Measurements from ENCODE around the gene ZBTB7A. TPM values are rescaled to one million over a fixed set of nuclear protein-coding genes. Genes with fewer than 3 reads are reported as not detected.

The ZBTB7A gene
- total and polyA plus RNA-seq, 10 of the 15 experiments (the other 5 are each of a cell fraction or from before 2014, with no cell fraction given): 0.26 to 42.4 (median 4.5) TPM

GRCh38 chr19:4019578-4019977 lies 47.1 kb downstream of the ZBTB7A start:
- Histone ChIP-seq H2AFZ (ENCODE audit: control insufficient read depth, low read depth, low read length) (no peak overlapping the region), H4K20me1 (ENCODE audit: control insufficient read depth, insufficient read depth) (no peaks in the 10 kb centered on the region), H3K27me3 (replicated peaks in 1 of 2; ENCODE audit: control insufficient read depth in 2 of 2, insufficient read depth in 2 of 2, low read length in 1 of 2) (no peaks in the 10 kb centered on the region), H3K4me1 (ENCODE audit: control insufficient read depth, insufficient read depth, low read length) (no peaks in the 10 kb centered on the region), H3K9ac (ENCODE audit: control insufficient read depth, insufficient read depth, low read length) (no peak overlapping the region), H3K4me2 (ENCODE audit: control insufficient read depth, insufficient read depth) (no peak overlapping the region), H3K36me3 (ENCODE audit: control insufficient read depth in 2 of 2, insufficient read depth in 2 of 2, low read length in 1 of 2) (peaks cover 0 to 3% of the 10 kb centered on the region in 2 experiments; a peak in 3 of 4 replicates), H3K79me2 (ENCODE audit: control insufficient read depth, insufficient read depth, low read length) (peaks cover 1% of the 10 kb centered on the region; the same call in 1 of the 2 replicates), H3K27ac (ENCODE audit: control insufficient read depth, insufficient read depth) (no peak overlapping the region), H3K9me3 (replicated peaks; ENCODE audit: control insufficient read depth, insufficient read depth, low read length) (no peaks in the 10 kb centered on the region), H3K4me3 (no peak overlapping the region)
- ATAC-seq: no peak
- TF ChIP-seq POLR2AphosphoS5 (IDR thresholded peaks at IDR 0.05; ENCODE audit: low read length) (no peak), ESRRA (IDR thresholded peaks at IDR 0.05; ENCODE audit: low read length) (no peak), POLR2AphosphoS2 (IDR thresholded peaks at IDR 0.05; ENCODE audit: low read depth, low read length) (no peak), ATF2 (IDR thresholded peaks at IDR 0.05; ENCODE audit: low read length) (no peak), MEF2B (IDR thresholded peaks at IDR 0.05; ENCODE audit: partially characterized antibody, poor library complexity, severe bottlenecking) (no peak), SMAD1 (IDR thresholded peaks at IDR 0.05; ENCODE audit: low read depth, partially characterized antibody) (no peak), MTA3 (IDR thresholded peaks at IDR 0.05; ENCODE audit: borderline replicate concordance, low read length) (no peak), GABPA (IDR thresholded peaks at IDR 0.05; ENCODE audit: low read depth) (no peak), USF1 (IDR thresholded peaks at IDR 0.05; ENCODE audit: borderline replicate concordance, extremely low read length, insufficient read depth, low read depth, low read length) (no peak)
- TF ChIP-seq, protein P1, sequence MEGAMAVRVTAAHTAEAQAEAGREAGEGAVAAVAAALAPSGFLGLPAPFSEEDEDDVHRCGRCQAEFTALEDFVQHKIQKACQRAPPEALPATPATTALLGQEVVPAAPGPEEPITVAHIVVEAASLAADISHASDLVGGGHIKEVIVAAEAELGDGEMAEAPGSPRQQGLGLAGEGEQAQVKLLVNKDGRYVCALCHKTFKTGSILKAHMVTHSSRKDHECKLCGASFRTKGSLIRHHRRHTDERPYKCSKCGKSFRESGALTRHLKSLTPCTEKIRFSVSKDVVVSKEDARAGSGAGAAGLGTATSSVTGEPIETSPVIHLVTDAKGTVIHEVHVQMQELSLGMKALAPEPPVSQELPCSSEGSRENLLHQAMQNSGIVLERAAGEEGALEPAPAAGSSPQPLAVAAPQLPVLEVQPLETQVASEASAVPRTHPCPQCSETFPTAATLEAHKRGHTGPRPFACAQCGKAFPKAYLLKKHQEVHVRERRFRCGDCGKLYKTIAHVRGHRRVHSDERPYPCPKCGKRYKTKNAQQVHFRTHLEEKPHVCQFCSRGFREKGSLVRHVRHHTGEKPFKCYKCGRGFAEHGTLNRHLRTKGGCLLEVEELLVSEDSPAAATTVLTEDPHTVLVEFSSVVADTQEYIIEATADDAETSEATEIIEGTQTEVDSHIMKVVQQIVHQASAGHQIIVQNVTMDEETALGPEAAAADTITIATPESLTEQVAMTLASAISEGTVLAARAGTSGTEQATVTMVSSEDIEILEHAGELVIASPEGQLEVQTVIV (IDR thresholded peaks at IDR 0.05; ENCODE audit: borderline replicate concordance, partially characterized antibody): no peak
- TF ChIP-seq, protein P2, sequence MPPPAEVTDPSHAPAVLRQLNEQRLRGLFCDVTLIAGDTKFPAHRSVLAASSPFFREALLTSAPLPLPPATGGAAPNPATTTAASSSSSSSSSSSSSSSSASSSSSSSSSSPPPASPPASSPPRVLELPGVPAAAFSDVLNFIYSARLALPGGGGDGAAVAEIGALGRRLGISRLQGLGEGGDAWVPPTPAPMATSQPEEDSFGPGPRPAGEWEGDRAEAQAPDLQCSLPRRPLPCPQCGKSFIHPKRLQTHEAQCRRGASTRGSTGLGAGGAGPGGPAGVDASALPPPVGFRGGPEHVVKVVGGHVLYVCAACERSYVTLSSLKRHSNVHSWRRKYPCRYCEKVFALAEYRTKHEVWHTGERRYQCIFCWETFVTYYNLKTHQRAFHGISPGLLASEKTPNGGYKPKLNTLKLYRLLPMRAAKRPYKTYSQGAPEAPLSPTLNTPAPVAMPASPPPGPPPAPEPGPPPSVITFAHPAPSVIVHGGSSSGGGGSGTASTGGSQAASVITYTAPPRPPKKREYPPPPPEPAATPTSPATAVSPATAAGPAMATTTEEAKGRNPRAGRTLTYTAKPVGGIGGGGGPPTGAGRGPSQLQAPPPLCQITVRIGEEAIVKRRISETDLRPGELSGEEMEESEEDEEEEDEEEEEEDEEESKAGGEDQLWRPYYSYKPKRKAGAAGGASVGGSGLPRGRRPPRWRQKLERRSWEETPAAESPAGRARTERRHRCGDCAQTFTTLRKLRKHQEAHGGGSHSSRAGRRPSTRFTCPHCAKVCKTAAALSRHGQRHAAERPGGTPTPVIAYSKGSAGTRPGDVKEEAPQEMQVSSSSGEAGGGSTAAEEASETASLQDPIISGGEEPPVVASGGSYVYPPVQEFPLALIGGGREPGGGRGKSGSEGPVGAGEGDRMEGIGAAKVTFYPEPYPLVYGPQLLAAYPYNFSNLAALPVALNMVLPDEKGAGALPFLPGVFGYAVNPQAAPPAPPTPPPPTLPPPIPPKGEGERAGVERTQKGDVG (CRISPR knock-in tag; IDR thresholded peaks at IDR 0.05): no peak
- no TSS peak for BruUV-seq (replicated peaks)
- intact Hi-C loops (cut with micrococcal nuclease; ENCODE audit: unreplicated experiment) (no loop called here), in situ Hi-C loops (cut with MboI) (no loop called here)
- no peak for FAIRE-seq
- WGBS (ENCODE audit: insufficient coverage, insufficient replicate concordance, low lambda C conversion rate, missing lambda C conversion rate): 90% methylated on average over 14 of the region's 17 CpGs
- ChIA-PET RAD21 (ENCODE audit: unreplicated experiment) (no interaction called here), POLR2A (no interaction called here), CTCF (no interaction called here), SMC1A (ENCODE audit: uncharacterized antibody, unreplicated experiment) (no interaction called here)
- DNase-seq (ENCODE audit: low read depth, low spot score): no peak

Measured in GM12878 (cell line).